HL-60 (cell line): Measurements from ENCODE around the gene SERPINI1.

Experiments used
- DNase-seq, 2 experiments: peaks; one replicate each; pipeline ENCODE4 v3.0.0-alpha.2; 2010 to 2020; ENCODE audit warnings: low read depth in 1 of 2, low spot score in 1 of 2
- H3K27ac ChIP-seq: fragments of 250-450 bp; sonication (Bioruptor Pico); replicated peaks from 2 replicates; pipeline ENCODE4 v1.5.1; 2020; ENCODE audit warnings: mild to moderate bottlenecking, moderate library complexity
- H3K27me3 ChIP-seq: fragments of 250-450 bp; sonication (Bioruptor Pico); 2 replicates; pipeline ENCODE4 v1.5.1; 2021; ENCODE audit warnings: mild to moderate bottlenecking, moderate library complexity; ENCODE audit not compliant: insufficient read depth, poor library complexity, severe bottlenecking
- H3K4me3 ChIP-seq: replicated peaks from 2 replicates; pipeline ENCODE4 v1.5.1; 2011; ENCODE audit warnings: mild to moderate bottlenecking, control low read depth, low read length; ENCODE audit not compliant: insufficient read depth
- GABPA ChIP-seq: IDR thresholded peaks from 2 replicates; pipeline ENCODE4 v1.6.1; 2012; ENCODE audit warnings: low read depth
- POLR2AphosphoS5 ChIP-seq: IDR thresholded peaks from 2 replicates; pipeline ENCODE4 v1.6.1; 2012; ENCODE audit warnings: low read depth
- REST ChIP-seq: IDR thresholded peaks from 2 replicates; pipeline ENCODE4 v1.6.1; 2012; ENCODE audit warnings: low read depth; ENCODE audit not compliant: insufficient replicate concordance
- SPI1 ChIP-seq: IDR thresholded peaks from 2 replicates; pipeline ENCODE4 v1.6.1; 2012; ENCODE audit warnings: low read depth, mild to moderate bottlenecking, borderline replicate concordance
- TF ChIP-seq, protein P1 (sequence below): IDR thresholded peaks from one replicate; pipeline ENCODE4 v1.5.1; 2011; ENCODE audit warnings: low read length, control low read depth, inconsistent platforms; ENCODE audit not compliant: insufficient read depth

The SERPINI1 gene

GRCh38 chr3:167829071-167829470 lies 93.5 kb downstream of the SERPINI1 start:
- Histone ChIP-seq H3K4me3 (no peak overlapping the region), H3K27me3 (no peaks in the 10 kb centered on the region), H3K27ac (no peak overlapping the region)
- TF ChIP-seq SPI1 = no peak
- no peak for TF ChIP-seq GABPA
- DNase-seq = no peak

GRCh38 chr3:167830007-167830406 lies 94.5 kb downstream of the SERPINI1 start:
- H3K27ac ChIP-seq = no peak overlapping the region
- TF ChIP-seq REST (no peak), SPI1 (no peak), GABPA (no peak), POLR2AphosphoS5 (no peak)
- TF ChIP-seq, protein P1, sequence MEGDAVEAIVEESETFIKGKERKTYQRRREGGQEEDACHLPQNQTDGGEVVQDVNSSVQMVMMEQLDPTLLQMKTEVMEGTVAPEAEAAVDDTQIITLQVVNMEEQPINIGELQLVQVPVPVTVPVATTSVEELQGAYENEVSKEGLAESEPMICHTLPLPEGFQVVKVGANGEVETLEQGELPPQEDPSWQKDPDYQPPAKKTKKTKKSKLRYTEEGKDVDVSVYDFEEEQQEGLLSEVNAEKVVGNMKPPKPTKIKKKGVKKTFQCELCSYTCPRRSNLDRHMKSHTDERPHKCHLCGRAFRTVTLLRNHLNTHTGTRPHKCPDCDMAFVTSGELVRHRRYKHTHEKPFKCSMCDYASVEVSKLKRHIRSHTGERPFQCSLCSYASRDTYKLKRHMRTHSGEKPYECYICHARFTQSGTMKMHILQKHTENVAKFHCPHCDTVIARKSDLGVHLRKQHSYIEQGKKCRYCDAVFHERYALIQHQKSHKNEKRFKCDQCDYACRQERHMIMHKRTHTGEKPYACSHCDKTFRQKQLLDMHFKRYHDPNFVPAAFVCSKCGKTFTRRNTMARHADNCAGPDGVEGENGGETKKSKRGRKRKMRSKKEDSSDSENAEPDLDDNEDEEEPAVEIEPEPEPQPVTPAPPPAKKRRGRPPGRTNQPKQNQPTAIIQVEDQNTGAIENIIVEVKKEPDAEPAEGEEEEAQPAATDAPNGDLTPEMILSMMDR = no peak
- DNase-seq = no peak
- H3K27me3 ChIP-seq = no peaks in the 10 kb centered on the region
- H3K4me3 ChIP-seq = no peak overlapping the region

- TF ChIP-seq GABPA (no peak), REST (no peak), SPI1 (no peak), POLR2AphosphoS5 (no peak)
- TF ChIP-seq, protein P1 = no peak
- H3K27me3 ChIP-seq = no peaks in the 10 kb centered on the region
- H3K27ac ChIP-seq = no peak overlapping the region
- no peak for DNase-seq
- H3K4me3 ChIP-seq = no peak overlapping the region
Observed at GRCh38 chr3:167835359-167835758, 99.8 kb downstream of the SERPINI1 start.

DNA sequence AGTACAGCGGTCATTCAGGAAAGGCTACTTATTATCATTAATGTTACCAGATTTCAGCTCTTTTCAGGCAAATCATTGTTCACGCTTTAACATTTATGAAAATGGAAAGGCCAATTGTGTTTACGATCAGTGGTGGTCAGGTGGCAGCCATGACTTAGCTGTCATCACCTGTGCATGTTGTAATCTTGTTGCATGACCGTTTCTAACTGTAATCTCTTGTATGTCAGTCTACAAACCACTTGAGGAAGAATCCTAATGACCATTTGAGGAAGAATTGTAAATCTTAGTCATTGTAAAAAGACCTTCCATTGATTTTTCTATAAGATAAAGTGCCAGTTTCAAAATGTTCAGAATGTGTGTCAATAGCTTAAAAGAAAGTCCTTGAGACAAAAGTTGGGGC lies 100.4 kb downstream of the SERPINI1 start:
- TF ChIP-seq SPI1 (no peak), POLR2AphosphoS5 (no peak), REST (no peak), GABPA (no peak)
- TF ChIP-seq, protein P1 = no peak
- no peak for DNase-seq

More for the DNA sequence above, 100.4 kb downstream of the SERPINI1 start:
- no peaks in the 10 kb centered on the region for H3K27me3 ChIP-seq
- no peak overlapping the region for H3K27ac ChIP-seq
- H3K4me3 ChIP-seq = no peak overlapping the region
